Stimulated activated naive CD8-positive, alpha-beta T cell treated with anti-CD3 and anti-CD28 coated beads, Interleukin-15, Interleukin-2, amounts not matched to agents 100 ng/mL and 50 ng/mL, for 24 hours (primary cell): Measurements from ENCODE around the gene CIAO3.
A peak's percentile ranks its signal among the peaks of the same experiment; 100 is the strongest.

ENCODE experiments used
- H3K27ac Mint-ChIP-seq: one replicate; pipeline ENCODE4 v1.8.0; 2021; ENCODE audit warnings: mild to moderate bottlenecking, mixed read lengths
- H3K27me3 Mint-ChIP-seq: one replicate; pipeline ENCODE4 v1.8.0; 2021; ENCODE audit warnings: mixed read lengths
- H3K36me3 Mint-ChIP-seq: one replicate; pipeline ENCODE4 v1.8.0; 2021; ENCODE audit warnings: low read depth, mixed read lengths
- H3K4me1 Mint-ChIP-seq: one replicate; pipeline ENCODE4 v1.8.0; 2021; ENCODE audit warnings: low read depth, mixed read lengths
- H3K4me3 Mint-ChIP-seq: one replicate; pipeline ENCODE4 v1.8.0; 2021; ENCODE audit warnings: mild to moderate bottlenecking, mixed read lengths
- H3K9me3 Mint-ChIP-seq: one replicate; pipeline ENCODE4 v1.8.0; 2021; ENCODE audit warnings: mixed read lengths

Gene CIAO3

GRCh38 chr16:727291-727977 is 13.4 kb downstream of the CIAO3 start:
- H3K4me1 Mint-ChIP-seq: peaks cover 6% of the 10 kb centered on the region
- no peaks in the 10 kb centered on the region for H3K27me3 Mint-ChIP-seq
- no peaks in the 10 kb centered on the region for H3K36me3 Mint-ChIP-seq
- no peaks in the 10 kb centered on the region for H3K9me3 Mint-ChIP-seq
- no peak overlapping the region for H3K27ac Mint-ChIP-seq
- H3K4me3 Mint-ChIP-seq: peak overlapping the region; percentile 70

DNA sequence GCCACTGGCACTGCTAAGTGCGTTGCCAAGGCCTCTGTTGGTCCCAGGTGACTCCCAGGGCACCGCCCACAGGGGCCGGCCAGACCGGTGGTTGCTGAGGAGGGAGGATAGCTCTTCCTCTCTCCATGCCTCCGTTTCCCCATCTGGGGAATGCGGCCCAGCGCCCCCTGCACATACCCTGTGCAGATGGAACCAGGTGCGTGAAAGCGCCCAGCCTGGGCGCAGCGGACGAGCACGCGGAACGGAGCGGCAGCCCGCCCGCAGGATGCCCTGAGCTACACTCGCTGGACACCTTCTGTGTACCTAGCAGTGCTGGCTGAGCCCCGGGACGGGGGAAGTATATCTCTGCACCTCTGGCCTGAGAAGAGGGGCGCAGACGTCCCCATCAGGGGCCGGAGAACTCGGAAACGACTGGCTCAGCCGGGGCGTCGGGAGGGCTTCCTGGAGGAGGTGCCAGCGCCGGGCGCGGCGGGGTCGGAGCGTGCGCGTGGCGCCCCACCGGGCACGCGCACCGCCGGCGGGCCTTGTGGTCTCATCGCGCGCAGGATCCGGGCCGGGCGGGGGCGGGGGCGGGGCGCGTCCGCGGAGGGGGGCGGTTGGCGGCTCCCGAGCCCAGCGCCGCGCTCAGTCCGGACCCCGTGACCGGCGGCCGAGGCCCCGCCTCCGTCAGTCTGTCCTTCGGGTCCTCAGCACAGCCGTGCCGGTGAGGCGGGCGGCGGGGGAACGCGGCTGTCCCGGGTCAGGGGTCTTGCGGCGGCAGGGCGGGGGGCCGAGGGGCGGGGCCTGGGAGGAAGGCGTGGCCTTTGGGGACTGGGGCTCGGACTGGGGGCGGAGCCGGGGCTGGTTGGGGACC is 14.1 kb downstream of the CIAO3 start, which contains the start of the genes CCDC78 and HAGHL:
Gene CCDC78 (minus strand): TSS at position 6 of the 853 bp plus-strand sequence. CDS start 76 bp downstream, outside the sequence.
Gene HAGHL (plus strand): TSS at position 669 of the 853 bp plus-strand sequence. CDS start 404 bp downstream, outside the sequence.
- H3K4me1 Mint-ChIP-seq: peaks cover 11% of the 10 kb centered on the region
- H3K27ac Mint-ChIP-seq: no peak within 1 kb of the TSS
- no peaks in the 10 kb centered on the region for H3K9me3 Mint-ChIP-seq
- no peaks in the 10 kb centered on the region for H3K27me3 Mint-ChIP-seq
- no peaks in the 10 kb centered on the region for H3K36me3 Mint-ChIP-seq
- peak within 1 kb of the TSS; percentile 70 for H3K4me3 Mint-ChIP-seq

- Mint-ChIP-seq H3K27ac (no peak overlapping the region), H3K4me1 (peaks cover 11% of the 10 kb centered on the region), H3K36me3 (no peaks in the 10 kb centered on the region), H3K4me3 (no peak overlapping the region), H3K27me3 (no peaks in the 10 kb centered on the region), H3K9me3 (no peaks in the 10 kb centered on the region)
These were observed 14.7 kb downstream of the CIAO3 start for GRCh38 chr16:726188-726437.

GRCh38 chr16:725463-726187 is 15.2 kb downstream of the CIAO3 start:
- H3K27me3 Mint-ChIP-seq: no peaks in the 10 kb centered on the region
- H3K36me3 Mint-ChIP-seq: no peaks in the 10 kb centered on the region
- no peak overlapping the region for H3K4me3 Mint-ChIP-seq
- no peaks in the 10 kb centered on the region for H3K9me3 Mint-ChIP-seq
- H3K4me1 Mint-ChIP-seq: peaks cover 11% of the 10 kb centered on the region
- no peak overlapping the region for H3K27ac Mint-ChIP-seq

GRCh38 chr16:725041-725376 is 15.8 kb downstream of the CIAO3 start:
- Mint-ChIP-seq H3K27me3 (no peaks in the 10 kb centered on the region), H3K27ac (no peak overlapping the region), H3K9me3 (no peaks in the 10 kb centered on the region), H3K4me1 (peaks cover 16% of the 10 kb centered on the region), H3K4me3 (no peak overlapping the region), H3K36me3 (no peaks in the 10 kb centered on the region)

DNA sequence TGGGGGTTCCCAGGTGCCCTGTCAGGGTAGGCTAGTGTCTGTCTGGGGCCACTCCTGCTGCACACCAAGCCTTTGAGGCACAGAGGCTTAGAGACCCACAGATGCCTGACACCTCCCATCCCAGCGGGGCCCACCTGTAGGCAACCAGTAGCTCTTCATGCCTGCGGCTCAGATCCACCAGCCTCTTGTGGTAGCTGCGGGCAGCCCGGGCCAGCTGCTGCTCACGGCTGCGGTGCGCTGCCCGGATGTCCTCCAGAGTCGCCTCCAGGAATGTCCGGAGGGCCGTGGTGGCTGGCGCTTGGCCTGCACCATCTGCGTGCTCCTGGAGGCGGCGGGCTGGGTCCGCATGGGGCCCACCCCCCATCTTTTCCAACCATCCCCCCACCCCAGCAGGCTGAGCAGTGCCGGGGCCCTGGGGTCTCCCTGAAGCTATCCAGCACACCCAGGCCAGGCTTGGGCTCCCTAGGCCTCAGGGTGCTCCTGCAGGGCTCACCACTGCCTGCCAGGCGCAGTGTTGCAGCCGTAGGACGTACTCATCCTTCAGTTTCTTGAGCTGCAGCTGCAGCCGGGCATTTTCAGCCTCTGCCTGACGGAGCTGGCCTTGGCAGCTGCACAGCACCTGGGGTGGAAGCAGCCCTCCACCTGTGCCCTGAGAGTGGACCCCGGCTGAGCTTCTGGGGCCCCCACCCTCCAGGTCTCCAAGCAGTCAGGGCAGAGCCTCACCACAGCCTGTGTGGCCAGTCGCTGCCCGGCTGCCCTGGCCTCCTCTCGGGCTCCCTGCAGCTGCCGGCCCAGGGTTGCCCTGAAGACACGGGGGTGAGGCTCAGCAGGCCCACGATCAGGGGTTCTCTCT is 16.4 kb downstream of the CIAO3 start:
- no peaks in the 10 kb centered on the region for H3K9me3 Mint-ChIP-seq
- H3K27me3 Mint-ChIP-seq: no peaks in the 10 kb centered on the region
- no peak overlapping the region for H3K27ac Mint-ChIP-seq
- H3K4me3 Mint-ChIP-seq: no peak overlapping the region
- H3K4me1 Mint-ChIP-seq: peaks cover 22% of the 10 kb centered on the region
- no peaks in the 10 kb centered on the region for H3K36me3 Mint-ChIP-seq

- H3K36me3 Mint-ChIP-seq: no peaks in the 10 kb centered on the region
- no peaks in the 10 kb centered on the region for H3K9me3 Mint-ChIP-seq
- H3K27me3 Mint-ChIP-seq: no peaks in the 10 kb centered on the region
- H3K4me1 Mint-ChIP-seq: peaks cover 29% of the 10 kb centered on the region
- no peak overlapping the region for H3K27ac Mint-ChIP-seq
- no peak overlapping the region for H3K4me3 Mint-ChIP-seq
These were observed 17.1 kb downstream of the CIAO3 start for GRCh38 chr16:723695-724094.

DNA sequence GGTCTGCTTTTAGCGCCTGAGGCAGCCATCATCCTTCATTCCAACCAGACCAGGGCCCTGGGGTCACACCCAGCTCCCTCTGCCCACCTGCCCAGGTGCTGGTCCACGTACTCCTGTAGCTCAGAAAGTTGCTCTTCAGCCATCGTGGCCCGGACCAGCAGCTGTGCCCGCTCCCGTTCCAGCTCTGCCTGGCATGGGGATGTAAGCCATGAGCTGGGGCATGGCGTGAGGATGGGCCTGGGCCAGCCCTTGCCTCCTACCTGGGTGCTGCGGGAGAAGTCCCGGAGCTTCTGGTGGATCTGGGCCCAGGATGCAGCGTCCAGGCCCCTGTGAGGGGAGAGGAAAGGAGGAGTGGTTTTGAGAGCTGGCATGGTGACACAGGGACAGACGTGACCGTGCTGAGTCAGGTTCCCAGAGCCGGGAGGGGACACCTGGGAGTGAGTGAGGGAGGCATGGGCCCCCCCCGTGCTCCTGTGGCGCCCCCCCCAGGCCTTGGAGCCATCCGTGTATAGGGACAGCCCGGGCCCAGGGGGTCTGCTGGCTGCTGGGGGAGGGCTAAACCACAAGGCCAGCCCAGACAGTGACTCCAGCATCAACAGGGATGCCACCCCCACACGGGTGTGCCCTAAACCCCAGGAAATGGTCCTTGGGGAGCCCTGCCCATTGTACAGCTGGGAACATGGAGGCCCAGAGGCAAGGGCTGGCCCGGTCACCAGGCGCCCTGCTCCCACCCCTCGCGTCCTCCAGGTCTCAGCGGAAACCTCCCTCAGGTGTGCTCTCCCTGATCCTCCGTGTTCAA is 17.8 kb downstream of the CIAO3 start:
- peak overlapping the region; percentile 45 for H3K4me3 Mint-ChIP-seq
- H3K4me1 Mint-ChIP-seq: peaks cover 31% of the 10 kb centered on the region

DNA sequence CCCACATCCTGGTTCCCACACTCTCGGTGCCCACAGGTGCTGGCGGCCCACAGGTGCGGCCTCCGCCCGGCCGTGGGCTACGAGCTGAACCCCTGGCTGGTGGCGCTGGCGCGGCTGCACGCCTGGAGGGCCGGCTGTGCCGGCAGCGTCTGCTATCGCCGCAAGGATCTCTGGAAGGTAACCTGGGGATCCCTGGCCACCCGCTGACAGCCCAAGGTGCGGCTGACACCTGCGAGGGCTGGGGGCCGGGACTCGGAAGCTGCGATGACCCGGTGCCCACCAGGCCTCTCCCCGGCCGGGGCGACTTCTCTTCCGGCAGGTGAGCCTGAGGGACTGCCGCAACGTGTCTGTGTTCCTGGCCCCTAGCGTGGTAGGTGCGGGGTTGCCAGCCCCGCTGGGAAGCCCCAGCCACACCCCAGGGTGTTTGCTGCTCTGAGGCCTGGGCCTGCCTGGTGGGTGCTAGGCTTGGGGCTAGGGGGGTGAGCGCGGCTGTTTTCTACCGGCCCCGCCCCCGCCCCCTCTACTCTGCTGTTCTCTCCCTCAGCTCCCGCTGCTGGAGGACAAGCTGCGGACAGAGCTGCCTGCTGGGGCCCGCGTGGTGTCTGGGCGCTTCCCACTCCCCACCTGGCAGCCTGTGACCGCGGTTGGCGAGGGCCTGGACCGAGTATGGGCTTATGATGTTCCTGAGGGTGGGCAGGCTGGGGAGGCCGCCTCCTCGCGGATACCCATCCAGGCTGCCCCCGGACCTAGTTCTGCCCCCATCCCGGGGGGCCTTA is 18.8 kb downstream of the CIAO3 start:
- Mint-ChIP-seq H3K4me1 (peaks cover 31% of the 10 kb centered on the region), H3K27me3 (no peaks in the 10 kb centered on the region), H3K9me3 (no peaks in the 10 kb centered on the region), H3K36me3 (no peaks in the 10 kb centered on the region), H3K27ac (peak overlapping the region; percentile 45), H3K4me3 (peak overlapping the region; percentile 66)

More for the DNA sequence above, 17.8 kb downstream of the CIAO3 start:
- Mint-ChIP-seq H3K27ac (no peak overlapping the region), H3K9me3 (no peaks in the 10 kb centered on the region), H3K27me3 (no peaks in the 10 kb centered on the region), H3K36me3 (no peaks in the 10 kb centered on the region)

- peaks cover 34% of the 10 kb centered on the region for H3K4me1 Mint-ChIP-seq
- no peaks in the 10 kb centered on the region for H3K27me3 Mint-ChIP-seq
- no peaks in the 10 kb centered on the region for H3K9me3 Mint-ChIP-seq
- peak within 1 kb of the TSS; percentile 83 for H3K4me3 Mint-ChIP-seq
- no peaks in the 10 kb centered on the region for H3K36me3 Mint-ChIP-seq
- H3K27ac Mint-ChIP-seq: peak within 1 kb of the TSS; percentile 85
These were observed 19.6 kb downstream of the CIAO3 start, which contains the start of gene ANTKMT for GRCh38 chr16:720990-721764. TSS of gene ANTKMT (plus strand) at chr16:721146. CDS start at chr16:721275, 129 bp downstream.

DNA sequence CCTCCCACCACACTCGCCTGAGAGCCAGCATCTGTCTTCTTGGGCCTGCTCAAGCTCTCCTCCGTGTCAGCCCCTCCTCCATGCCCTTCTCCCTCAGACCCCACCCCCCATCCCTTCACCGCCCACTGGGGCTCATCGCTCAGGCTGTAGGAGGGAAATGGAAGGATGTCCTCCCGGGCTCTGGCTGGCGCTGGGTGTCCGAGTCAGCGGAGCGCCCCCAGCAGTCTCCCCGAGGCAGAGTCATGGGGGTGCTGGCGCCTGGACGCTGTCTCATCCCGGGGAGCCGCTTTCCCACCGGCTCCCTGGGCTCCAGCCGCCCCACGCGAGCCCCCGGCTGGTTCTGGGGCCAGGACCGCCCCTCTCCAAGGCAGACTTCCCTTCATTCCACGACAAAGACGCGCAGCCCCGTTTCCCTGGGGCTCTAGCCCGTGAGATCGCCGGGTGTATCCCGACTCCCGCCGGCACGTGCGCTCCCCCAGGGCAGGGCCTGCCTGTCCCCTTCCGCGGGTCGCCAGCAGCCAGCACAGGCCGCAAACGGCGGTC is 20.3 kb downstream of the CIAO3 start:
- H3K4me1 Mint-ChIP-seq: peaks cover 38% of the 10 kb centered on the region
- H3K36me3 Mint-ChIP-seq: no peaks in the 10 kb centered on the region
- no peaks in the 10 kb centered on the region for H3K9me3 Mint-ChIP-seq
- no peaks in the 10 kb centered on the region for H3K27me3 Mint-ChIP-seq
- H3K4me3 Mint-ChIP-seq: peak overlapping the region; percentile 83
- H3K27ac Mint-ChIP-seq: peak overlapping the region; percentile 85

DNA sequence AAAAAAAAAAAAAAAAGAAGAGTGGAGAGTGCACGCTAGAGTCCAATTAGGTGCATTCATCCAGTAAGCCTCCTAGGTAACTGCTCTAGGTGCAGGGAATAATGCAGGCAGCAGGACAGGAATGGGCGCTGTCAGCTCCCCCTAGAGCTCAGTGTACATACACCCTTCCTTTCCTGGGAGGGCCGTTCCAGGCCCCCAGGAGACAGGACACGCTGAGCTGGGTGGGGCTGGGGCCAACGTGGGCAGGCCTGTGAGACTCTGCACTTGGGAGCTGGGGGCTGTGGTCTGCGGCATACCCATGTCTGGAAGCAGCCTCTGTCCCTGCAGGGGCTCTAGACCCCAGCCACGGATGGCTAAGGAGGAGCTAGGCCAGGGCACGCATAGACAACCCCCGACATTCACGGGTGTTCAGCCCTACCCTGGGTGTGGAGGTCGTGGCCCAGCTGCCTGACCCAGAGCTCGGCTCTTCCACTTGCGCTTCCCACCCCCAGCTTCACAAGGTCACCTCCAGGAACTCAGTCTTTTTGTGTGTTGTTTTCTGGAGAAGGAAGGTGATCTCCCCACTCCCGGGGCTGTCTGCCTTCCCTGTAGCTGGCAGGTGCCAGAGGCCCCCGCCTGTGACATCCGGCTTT is 20.9 kb downstream of the CIAO3 start:
- no peaks in the 10 kb centered on the region for H3K9me3 Mint-ChIP-seq
- H3K36me3 Mint-ChIP-seq: no peaks in the 10 kb centered on the region
- H3K27me3 Mint-ChIP-seq: no peaks in the 10 kb centered on the region
- peaks cover 38% of the 10 kb centered on the region for H3K4me1 Mint-ChIP-seq
- H3K27ac Mint-ChIP-seq: peak overlapping the region; percentile 85
- peak overlapping the region; percentile 83 for H3K4me3 Mint-ChIP-seq
